RKO (cell line): ENCODE data around the gene EMX1.
"Not testable (repeated sequence)": the region's sequence is repeated elsewhere in the genome, so short reads cannot be mapped to it uniquely, and the experiment has no call there.

Source experiments
- DNase-seq: peaks from one replicate; pipeline ENCODE4 v3.0.0-alpha.2; 2016; ENCODE audit warnings: low spot score

Gene EMX1

DNA sequence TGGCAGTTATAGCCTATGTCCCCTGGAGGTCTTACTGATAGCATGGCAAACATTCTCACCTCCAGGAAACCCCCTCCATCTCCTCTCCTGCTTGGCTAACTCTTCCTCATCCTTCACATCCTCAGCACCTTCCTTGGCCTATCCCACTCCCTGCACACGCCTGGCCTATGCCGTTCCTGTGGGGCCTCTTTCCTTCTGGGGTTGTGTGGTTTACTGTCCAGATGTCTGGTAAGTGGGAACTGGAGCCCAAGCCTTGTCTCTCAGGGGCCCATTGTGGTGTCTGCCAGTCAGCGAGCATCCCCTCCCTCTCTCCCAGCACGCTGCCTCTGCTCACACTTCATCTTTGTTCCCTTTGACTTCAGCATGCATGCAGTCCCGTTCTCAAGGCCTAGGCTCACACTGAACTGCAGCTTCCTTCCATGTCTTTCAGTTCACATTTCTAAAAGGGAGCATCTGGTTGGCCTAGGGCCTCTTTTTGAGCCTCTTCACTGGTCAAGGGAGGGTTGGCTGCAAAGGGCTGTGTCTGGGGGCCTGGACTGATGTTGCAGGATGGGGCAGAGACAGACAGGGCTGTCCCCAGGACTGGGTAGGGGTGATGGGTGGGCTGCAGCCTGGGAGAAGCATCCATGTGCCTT lies 17.0 kb upstream of the EMX1 start:
- DNase-seq = no peak

DNA sequence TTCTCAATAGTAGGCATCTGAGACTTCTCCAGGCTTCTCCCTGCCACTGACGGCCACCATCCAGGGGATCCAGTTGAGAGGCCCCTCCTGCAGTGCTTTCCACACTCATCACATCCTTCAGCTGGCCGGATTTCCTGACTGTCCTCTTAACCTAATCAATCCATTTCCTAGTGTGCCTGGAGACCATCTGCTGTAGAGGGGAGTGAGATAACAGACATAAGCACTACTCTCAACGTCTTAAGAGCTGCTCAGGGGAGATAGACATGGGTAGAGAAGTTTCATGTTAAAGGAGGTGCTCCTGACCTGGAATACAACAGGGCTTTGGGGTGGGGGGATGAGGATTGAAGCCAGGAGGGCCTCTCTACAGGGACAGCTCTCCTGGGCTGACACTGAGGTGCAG lies 15.9 kb upstream of the EMX1 start:
- no peak for DNase-seq

DNA sequence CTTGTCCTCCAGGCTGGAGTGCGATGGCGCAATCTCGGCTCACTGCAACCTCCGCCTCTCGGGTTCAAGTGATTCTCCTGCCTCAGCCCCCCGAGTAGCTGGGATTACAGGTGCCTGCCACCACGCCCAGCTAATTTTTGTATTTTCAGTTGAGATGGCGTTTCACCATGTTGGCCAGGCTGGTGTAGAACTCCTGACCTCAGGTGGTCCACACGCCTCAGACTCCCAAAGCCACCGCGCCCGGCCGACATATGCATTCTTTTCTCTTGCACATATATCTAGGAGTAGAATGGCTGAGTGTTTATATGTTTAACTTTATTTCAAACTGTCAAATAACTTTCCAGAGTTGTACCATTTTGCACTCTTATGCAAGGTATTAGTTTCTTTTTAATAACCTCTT lies 9.9 kb upstream of the EMX1 start:
- DNase-seq = not testable (repeated sequence)

DNA sequence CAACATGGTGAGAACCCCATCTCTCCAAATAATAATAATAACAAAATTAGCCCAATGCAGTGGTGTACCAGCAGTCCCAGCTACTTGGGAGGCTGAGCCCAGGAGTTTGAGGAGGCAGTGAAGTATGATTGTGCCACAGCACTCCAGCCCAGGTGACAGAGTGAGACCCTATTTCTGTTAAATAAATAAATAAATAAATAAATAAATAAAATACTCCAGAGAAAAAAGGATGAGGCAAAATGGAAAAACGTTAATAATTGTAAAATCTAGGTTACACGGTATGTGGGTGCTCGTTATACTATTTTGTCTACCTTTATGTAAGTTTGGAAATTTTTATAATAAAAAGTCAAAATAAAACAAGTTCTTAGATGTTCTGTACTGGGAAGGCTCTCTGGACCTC lies 8.6 kb upstream of the EMX1 start:
- no peak for DNase-seq

DNA sequence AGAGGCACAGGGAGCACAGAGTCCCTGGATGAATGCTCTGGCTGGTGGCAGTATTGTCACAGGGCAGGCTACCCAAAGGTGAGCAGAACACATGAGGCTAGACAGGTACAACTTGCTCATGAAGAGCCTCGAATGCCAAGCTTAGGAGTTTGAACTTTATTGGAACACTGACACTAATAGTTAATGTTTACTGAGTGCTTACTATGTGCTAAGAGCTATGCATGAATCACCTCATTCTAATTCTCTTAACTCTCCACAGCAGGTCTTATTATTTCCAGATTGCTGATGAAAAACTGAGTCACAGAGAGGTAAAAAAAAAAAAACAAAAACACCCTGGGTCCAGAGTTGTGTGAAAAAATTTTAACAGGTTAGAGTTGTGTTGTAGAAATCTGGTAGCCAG lies 6.1 kb upstream of the EMX1 start:
- no peak for DNase-seq

DNA sequence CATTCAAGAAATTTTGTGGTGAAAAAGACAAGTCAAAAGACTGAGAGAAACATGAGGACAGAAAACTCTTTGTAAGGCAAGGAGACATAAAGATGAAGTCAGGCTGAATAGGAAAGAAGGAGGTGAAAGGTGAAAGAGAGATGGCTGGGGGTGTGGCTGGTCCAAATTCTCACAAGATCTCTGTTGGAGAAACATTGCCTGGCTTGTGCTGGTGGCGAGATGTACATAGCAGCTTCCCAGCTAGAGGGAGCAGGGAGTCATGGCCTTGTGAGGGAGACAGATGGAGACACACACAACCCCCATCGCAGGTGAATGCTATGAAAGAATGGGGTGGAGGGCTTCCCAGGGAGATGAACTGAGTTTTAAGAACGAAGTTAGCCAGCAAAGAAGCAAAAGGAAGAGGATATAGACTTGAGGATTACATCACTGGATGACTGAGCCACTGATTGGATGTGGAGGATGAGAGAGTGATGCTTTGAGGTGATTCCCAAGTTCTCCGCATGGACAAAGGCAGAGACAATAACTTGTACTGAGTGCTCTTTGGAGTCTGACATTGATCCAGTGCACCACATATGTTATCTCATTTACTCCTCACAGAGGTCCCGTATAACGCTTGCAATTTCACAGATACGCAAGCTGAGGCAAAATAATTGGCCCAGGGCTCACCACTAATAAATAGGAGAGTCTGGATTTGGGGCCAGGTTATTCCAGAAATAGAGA lies 3.7 kb upstream of the EMX1 start:
- DNase-seq = no peak

DNA sequence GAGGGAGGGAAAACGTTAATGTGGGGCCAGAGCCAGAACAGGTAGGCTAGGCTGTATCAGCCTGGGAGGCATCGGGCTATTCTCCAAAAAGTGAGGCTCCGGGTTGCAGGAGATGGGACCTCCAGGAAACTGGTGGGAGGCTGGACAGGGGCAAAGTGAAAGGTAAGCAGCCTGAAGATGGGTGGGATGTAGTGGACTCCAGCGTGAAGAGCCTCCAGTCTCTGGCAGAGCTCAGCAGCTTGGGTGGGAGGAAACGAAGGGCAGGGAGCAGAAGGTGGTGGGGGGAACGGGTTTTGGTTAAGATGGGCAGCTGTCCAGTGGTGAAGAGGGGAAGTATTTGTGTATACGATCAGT lies 3.1 kb upstream of the EMX1 start:
- DNase-seq = no peak

DNA sequence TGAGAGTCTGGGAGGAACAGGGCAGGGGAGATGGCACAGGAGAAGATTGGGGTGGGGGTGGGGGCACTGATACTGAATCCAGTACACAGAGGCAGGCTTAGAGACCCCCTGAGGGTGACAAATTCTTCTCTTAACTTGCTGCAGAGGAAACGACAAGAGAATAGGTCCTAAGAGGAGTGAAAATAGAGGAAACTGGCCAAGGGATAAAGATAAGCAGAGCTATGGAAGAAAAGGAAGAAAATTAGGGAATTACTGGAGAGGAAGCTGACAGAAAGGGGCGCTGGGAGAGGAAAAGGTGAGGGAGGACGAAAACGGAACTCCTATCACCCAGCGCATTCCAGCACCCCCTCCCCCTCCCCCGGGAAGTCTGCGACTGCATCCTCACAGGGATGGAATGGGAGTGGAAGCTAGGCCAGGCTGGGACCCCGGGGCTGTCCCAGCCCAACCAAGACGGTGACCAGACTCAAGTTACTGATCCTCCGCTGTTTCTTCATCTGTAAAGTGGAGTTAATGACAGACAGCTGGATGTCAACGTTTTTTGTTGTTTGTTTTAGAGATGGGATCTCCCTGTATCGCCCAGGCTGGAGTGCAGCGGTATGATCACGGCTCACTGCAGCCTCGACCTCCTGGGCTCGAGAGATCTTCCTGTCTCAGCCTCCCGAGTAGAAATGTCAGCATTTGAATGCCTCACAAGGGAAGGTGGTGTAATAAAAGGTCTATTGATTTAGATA lies 2.6 kb upstream of the EMX1 start:
- no peak for DNase-seq

DNA sequence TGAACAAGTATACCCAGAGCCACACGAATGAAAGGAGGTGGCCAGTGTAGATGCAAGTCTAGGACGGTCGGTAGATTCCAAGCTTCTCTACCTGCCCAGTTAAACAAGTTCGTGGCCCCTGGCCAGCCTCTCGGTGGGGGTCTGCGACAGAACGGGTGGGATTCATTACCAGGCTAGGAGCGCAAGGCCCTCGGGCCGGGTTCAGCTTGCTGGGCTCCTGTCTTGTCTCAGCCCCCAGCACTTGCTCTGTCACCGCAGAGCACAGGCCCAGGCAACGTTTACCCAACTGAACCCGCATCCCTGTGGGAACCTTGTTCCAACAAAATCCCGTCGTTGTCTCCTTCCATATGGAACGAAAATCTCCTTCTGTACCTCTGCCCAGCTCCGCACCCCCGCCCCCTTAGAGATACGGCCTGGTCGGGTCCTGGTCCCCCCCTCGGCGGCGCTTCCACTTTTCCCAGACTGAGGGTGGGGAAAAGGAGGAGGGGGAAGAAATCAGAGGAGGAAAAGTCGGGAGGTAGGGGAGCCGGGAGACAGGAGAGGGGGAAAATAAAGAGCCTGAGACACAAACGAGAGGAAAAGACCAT lies 1.9 kb upstream of the EMX1 start:
- no peak for DNase-seq

DNA sequence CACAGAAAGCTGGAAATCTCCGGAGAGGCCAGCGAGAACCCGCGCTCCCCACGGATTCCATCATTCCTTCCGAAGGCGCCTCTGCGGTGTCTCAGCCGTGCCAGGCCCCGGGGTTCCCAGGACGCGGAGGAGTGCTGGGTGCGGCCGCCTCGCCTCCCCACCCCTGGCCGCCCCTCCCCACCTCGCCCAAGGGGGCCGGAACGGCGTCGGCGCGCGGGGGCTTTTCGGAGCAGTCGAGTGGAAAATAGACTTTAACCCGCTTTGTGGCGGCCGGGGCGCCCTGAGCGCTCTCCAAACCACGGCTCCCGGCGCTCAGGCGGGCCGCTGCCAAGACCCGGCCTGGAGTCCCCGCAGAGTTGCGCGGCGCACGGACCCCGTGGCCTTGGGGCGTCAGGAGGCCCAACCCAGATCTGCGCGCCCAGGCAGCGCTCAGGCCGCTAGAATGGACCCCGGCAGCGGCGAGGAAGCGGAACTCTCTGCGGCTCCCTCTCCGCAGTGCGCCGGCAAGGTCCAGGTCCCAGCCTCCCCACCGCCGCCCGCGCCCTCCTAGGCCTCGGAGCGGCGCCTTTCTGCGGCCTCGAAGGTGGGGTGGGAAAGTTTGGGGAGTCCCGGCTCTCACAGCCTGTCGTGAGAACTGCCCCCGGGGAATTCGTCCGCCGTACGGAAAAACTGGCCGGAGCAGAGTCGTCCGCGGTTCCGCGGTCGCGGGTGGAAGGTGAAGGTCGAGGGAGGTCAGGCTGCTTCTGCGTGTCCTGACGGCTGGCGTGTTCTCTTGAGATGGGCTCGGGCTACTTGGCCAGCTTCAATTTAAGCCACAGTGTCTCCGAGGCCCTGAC lies 1.2 kb upstream of the EMX1 start:
- DNase-seq = no peak

DNA sequence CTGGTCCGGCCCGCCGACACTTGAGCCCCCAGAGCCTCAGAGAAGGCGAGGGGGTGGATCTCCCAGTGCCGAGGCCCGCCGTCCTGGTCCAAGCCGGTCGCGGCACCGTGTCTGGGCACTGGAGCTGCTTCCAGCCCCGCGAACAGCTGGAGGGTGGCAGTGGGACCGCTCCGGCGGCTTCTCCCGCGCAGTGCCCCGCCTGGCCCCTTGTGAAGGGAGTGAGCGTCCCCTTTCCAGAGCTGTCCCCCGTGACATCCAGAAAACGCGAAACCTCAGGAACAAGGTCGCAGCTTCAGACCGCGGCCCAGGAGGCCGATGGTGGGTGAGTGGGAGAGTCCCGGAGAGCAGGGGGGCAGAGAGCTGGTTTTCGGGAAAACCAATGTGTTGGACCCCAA lies 579 bp upstream of the EMX1 start:
- DNase-seq = no peak

DNA sequence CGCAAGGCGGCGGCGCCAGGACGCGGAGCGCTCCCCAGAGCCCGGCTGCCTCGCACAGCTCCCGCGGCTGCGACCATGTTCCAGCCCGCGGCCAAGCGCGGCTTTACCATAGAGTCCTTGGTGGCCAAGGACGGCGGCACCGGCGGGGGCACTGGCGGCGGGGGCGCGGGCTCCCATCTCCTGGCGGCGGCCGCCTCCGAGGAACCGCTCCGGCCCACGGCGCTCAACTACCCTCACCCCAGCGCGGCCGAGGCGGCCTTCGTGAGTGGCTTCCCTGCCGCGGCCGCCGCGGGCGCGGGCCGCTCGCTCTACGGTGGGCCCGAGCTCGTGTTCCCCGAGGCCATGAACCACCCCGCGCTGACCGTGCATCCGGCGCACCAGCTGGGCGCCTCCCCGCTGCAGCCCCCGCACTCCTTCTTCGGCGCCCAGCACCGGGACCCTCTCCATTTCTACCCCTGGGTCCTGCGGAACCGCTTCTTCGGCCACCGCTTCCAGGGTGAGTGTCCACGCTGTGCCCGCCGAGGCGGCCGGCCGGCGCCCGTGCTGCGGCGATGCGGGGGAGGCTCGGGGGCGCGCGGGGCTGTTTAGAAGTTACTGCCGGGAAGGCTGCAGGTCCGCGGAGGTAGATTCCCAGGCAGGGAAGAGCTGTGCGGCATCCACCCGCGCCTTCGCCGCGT lies 696 bp downstream of the EMX1 start:
- DNase-seq = no peak

DNA sequence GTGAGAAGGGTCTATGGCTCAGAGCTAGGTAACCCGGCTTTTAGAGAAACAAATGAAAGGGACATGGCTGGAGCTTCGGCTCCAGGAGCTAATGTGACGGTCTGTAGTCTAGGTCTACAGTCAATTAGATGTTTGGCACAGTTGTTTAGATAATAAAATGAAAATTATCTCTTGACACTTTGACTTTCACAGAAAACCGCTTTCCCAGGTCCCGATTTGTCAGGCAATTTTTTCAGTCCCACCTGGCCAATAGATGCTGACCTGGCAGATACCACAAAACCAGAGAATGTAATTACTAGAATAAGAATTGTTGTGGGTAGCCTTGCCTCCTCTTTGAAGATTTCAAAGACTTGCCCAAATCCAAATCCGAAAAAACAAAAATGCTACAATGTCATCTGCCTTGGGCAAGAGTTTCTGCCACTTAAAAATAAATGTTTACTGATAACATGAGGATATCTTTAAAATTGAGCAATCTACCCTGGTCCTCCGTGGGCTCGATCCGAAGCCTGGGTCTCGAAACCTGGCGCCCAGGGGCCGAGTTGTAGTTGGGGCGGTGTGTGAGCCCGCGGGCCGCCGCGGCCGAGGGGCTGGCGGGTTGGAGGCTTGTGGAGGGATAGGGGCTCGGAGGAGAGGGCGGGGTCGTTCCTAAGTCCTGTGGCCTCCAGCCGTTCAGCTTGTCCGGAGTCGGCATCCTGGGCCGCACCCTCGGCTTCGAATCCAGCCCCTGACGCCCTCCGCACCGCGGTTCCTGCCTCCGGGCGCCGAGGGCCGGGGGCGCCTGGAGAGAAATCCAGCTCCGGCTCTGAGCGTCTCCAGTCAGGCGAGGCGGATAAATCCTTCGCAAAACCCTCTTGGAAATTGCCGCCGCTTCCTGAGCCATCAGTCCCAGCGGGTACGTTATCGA lies 2.3 kb downstream of the EMX1 start:
- DNase-seq = no peak

DNA sequence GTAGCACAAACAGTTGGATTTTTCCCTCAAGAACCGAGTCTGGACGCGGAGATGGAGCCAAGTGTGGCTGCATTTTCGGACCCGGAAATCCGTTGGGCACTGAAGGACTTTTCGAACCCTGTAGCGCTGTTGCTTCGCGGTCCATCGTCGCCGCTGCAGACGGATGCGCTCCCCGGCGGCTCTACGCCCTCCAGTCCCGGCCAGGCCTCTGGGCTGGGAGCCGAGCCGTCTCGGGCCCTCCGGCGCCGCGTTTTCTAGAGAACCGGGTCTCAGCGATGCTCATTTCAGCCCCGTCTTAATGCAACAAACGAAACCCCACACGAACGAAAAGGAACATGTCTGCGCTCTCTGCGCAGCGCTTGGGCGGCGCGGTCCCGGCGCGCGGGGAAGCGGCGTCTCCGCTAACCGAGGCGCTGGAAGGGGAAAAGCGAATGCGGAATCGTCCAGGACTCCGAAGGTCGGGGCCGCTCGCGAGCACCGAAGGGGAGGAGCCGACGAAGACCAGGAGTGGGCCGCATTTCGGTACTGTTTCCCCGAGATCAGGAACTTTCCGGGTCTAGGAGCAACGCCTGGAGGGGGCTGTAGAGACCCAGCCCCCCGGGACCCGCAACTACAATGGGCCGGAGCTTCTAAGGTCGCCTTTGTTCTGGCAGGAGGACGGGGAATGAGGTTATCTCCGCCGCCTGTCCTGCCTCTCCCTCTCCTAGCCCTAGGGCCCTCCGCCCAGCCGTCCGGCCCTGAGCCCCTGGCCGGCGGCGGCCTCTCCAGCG lies 3.2 kb downstream of the EMX1 start:
- no peak for DNase-seq

DNA sequence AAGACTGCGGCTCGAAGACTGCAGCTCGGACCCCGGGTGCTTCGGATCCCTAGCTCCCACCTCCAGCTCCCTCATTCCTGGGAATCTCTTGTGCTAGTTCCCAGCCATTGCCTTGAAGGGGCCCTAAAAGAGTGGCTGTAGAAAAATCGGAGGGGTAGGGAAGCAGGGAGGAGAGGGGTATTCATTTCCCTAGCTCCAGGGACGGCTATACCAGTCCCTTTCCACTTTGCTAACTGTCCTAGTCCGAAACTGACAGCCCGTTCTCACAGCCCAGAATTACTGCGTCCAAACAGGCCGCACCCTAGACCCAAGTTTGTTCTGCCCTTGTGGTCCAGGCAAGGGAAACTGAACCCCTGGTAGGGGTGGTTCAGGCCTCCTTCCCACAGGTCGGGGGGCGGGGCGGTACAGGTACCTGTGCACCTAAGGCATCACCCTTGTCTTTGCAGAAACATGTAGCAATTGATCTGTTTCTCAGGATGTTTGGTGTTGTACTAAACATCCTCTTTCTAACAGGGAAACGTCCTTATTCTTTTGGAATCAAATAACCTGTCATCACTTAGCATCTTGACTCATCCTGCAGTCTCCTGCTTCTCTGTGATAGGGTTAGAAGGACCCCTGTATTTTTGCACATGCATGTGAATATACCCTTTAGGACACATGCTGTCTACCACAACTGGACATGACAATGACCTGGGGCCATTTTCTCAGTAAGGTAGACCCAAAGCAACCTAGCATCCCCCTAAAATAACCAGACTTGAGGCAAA lies 4.0 kb downstream of the EMX1 start:
- no peak for DNase-seq

DNA sequence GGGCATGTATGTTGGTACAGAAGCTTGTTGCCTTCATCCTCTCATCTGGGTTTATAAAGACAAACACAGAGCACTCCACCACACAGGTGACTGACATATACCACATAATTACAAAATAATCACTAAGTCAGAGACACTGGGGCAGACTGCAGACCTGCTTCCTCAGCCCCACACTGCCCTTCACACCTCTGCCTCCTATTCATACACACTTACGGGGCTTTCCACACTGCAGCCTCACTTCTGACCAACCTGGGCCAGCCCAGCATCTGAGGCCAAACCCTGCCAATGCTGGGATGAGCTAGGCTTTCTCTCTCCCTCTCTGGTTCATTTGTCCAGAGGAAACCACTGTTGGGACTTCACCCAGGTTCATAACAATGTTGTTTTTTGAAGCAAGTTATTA lies 4.5 kb downstream of the EMX1 start:
- DNase-seq = no peak

DNA sequence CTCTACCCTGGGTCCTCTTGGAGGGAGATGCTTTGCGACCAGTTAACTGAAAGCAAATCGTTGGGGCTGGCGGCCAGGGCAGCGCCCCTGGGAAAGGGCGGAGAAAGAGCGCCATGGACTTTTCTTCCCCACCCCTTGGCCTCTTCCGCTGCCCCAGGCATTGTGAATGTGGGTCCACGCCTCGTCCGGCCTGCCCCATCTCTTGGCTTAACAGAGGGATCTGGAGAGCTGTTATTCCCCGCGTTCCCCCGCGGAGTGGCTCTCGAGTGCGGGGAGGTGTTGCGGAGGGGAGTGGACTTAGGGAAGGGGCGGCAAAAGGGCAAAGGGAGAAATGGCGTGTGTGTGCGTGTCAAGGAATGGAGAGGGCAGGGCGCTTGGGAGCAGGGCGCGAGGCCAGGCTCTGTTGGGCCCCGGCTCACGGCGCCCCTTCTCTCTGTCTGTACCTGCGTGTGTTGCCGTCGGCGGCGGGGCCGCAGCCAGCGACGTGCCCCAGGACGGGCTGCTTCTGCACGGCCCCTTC lies 6.6 kb downstream of the EMX1 start:
- no peak for DNase-seq

DNA sequence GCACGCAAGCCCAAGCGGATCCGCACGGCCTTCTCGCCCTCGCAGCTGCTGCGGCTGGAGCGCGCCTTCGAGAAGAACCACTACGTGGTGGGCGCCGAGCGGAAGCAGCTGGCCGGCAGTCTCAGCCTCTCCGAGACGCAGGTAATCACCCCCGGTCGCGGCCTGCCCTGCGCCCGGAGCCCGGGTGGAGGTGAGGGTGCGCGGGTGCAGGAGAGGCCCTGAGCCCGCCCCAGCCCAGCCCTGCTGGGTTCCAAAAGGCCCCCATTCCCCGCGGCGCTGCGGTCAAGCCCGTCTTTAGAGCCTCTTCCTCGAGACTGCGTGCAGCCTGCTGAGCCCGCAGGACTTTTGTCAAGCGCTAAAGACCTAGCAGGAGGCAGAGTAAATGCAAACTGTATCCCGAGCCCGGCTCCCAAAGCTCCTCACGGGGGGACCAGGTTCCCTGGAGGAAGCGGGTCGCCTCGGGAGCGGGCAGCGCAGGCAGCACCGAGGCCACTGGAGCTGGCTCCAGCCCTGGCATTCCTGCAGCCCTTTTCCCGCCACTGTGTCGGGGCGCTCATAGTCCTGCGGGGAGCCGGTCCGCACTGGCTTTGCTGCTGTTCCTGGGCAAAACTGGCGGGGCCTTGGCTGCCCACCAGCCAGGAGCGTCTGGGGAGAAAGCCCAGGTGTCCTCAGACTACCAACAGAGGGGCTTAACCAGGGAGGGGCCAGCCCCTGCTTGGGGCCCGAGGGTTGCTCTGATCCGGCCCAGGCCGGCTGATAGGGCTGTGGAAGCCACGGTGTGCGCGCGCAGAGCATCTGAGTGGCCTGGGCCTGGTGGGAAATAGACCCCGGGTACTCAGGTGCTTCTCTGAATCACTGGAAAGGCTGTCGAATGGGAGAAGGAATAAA lies 7.3 kb downstream of the EMX1 start:
- DNase-seq = no peak
